ENCODE results near the gene KCNC2. TPM values are rescaled to one million over a fixed set of nuclear protein-coding genes. Genes with fewer than 3 reads are reported as not detected.
A peak's percentile ranks its signal among the peaks of the same experiment; 100 is the strongest.

KCNC2 gene
- total and polyA plus RNA-seq, 2 donors (not counting 3 experiments of a cell fraction or from before 2014, with no cell fraction given), result not detected

DNA sequence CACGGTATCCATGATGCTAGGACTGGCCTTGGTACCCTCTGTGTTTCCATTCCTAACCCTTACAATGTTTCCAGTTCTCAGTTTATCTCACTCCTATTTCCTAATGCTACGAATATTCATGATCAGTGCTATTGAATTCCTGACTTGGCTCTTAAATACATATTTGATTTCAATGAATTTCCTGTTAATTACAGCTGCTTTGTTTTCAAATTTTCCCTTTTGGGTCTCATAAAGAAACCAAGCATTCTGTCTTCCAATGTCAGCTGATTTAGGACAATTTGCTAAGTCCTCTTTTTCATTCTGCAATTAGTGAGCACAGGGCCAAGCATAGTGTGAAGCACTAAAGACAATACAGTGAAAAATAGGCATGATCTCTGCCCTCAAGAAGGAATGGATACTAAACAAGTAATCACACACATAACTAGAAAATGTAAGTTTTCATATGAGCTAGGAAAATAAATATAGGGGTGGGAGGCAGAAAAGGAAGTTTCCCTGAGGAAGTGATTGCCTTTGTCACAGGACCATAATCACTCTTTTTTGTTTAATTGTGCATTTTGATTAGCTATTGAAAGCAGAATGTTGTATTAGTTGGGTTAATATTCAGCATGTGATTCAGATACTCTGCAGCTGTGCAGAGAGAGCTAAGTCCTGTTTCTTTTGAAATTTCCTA, 88.5 kb downstream of the KCNC2 start:
- H3K79me2 ChIP-seq (ENCODE audit: control insufficient read depth, insufficient read depth, low read length), result no peaks in the 10 kb centered on the region
- CTCF ChIA-PET, result interaction anchor here (1.3 kb wide), 1 partner anchor 11 kb away, joined by 4 read pairs; no protein-coding TSS in a partner anchor

DNA sequence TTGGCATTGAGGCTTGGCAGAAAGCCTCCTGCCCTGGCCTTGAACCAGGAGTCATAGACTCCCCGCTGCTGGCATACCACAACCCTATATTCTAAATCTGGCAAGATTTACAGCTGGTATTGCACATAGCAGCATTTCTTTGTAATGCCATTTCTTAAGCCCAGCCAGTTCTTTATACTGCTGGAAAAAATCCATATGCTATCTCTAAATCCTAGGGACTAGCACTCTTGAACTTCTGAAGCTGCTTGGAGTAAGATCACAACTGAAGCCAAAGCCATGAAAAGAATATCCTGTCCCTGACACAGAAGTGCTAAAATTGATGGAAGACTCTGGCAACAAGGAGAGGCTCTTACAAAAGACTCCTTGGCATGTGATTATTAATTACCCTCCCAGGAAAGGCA, 89.3 kb downstream of the KCNC2 start:
- CTCF ChIA-PET, result no interaction called here
- intact Hi-C loops (cut with micrococcal nuclease) (no loop called here), dilution Hi-C loops (cut with MboI; ENCODE audit: extremely low pct_ligation_motif_present, low sequenced_read_pairs) (no loop called here)
- no peaks in the 10 kb centered on the region for H3K9me1 ChIP-seq (replicated peaks; ENCODE audit: control insufficient read depth, extremely low read depth, insufficient read depth, low read length)
- DNase-seq (ENCODE audit: low read depth, low spot score), result peak; percentile 2
- peaks cover 0 to 1% of the 10 kb centered on the region in 2 experiments for H3K27me3 ChIP-seq (ENCODE audit: control insufficient read depth in 2 of 2, insufficient read depth in 2 of 2, low read length in 2 of 2)
- no peak overlapping the region for H3K27ac ChIP-seq (ENCODE audit: insufficient read depth, low read depth, low read length)
- H3K36me3 ChIP-seq (ENCODE audit: control insufficient read depth in 2 of 2, extremely low read depth in 1 of 2, insufficient read depth in 2 of 2, low read length in 2 of 2), result no peaks in the 10 kb centered on the region
- FAIRE-seq, result no peak
- H3K4me3 ChIP-seq (replicated peaks in 1 of 3; ENCODE audit: insufficient read depth in 1 of 3, low read depth in 1 of 3, low read length in 3 of 3), result no peak overlapping the region
- H3K4me2 ChIP-seq (ENCODE audit: insufficient read depth, low read length), result no peak overlapping the region
- no peaks in the 10 kb centered on the region for H3K4me1 ChIP-seq (ENCODE audit: control insufficient read depth, extremely low read depth, insufficient read depth, low read length)
- POLR2A ChIA-PET, result no interaction called here
- no peaks in the 10 kb centered on the region for H3K79me2 ChIP-seq (ENCODE audit: control insufficient read depth, insufficient read depth, low read length)
- H4K20me1 ChIP-seq (replicated peaks; ENCODE audit: control insufficient read depth, extremely low read depth, insufficient read depth, low read length), result no peaks in the 10 kb centered on the region
- H3K9me3 ChIP-seq (replicated peaks; ENCODE audit: control insufficient read depth, insufficient read depth, low read length), result no peaks in the 10 kb centered on the region
- no TSS peak for BruUV-seq (replicated peaks)
- no peak overlapping the region for H2AFZ ChIP-seq (ENCODE audit: low read depth, low read length)
- H3K9ac ChIP-seq (replicated peaks; ENCODE audit: extremely low read depth, insufficient read depth, low read length), result no peak overlapping the region
- no peak for TF ChIP-seq GATA2 (IDR thresholded peaks at IDR 0.05; ENCODE audit: insufficient read depth, insufficient read length, low read depth, low read length)
- TF ChIP-seq EZH2 (IDR thresholded peaks at IDR 0.05; ENCODE audit: borderline replicate concordance, low read depth, low read length, severe bottlenecking), result no peak
- no peak for TF ChIP-seq JUN (IDR thresholded peaks at IDR 0.05; ENCODE audit: borderline replicate concordance, insufficient read depth, insufficient read length, low read depth)
- TF ChIP-seq POLR2A (IDR thresholded peaks at IDR 0.05; ENCODE audit: low read depth, low read length), result no peak
- TF ChIP-seq POLR2AphosphoS5 (IDR thresholded peaks at IDR 0.05; ENCODE audit: insufficient read depth, low read depth, low read length), result no peak
- TF ChIP-seq, protein P1, sequence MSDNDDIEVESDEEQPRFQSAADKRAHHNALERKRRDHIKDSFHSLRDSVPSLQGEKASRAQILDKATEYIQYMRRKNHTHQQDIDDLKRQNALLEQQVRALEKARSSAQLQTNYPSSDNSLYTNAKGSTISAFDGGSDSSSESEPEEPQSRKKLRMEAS (IDR thresholded peaks at IDR 0.05; ENCODE audit: insufficient read depth, insufficient read length), result no peak
- no peak for TF ChIP-seq FOS (IDR thresholded peaks at IDR 0.05; ENCODE audit: borderline replicate concordance, insufficient read depth, low read length)
- TF ChIP-seq, protein P2, sequence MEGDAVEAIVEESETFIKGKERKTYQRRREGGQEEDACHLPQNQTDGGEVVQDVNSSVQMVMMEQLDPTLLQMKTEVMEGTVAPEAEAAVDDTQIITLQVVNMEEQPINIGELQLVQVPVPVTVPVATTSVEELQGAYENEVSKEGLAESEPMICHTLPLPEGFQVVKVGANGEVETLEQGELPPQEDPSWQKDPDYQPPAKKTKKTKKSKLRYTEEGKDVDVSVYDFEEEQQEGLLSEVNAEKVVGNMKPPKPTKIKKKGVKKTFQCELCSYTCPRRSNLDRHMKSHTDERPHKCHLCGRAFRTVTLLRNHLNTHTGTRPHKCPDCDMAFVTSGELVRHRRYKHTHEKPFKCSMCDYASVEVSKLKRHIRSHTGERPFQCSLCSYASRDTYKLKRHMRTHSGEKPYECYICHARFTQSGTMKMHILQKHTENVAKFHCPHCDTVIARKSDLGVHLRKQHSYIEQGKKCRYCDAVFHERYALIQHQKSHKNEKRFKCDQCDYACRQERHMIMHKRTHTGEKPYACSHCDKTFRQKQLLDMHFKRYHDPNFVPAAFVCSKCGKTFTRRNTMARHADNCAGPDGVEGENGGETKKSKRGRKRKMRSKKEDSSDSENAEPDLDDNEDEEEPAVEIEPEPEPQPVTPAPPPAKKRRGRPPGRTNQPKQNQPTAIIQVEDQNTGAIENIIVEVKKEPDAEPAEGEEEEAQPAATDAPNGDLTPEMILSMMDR (IDR thresholded peaks at IDR 0.05; ENCODE audit: extremely low read depth in 1 of 2, insufficient read depth in 1 of 2, low read depth in 1 of 2, low read length in 2 of 2), result no peak
- no peak for TF ChIP-seq MYC (IDR thresholded peaks at IDR 0.05; ENCODE audit: low read depth, low read length)

More for the DNA sequence above, 88.5 kb downstream of the KCNC2 start:
- H2AFZ ChIP-seq (ENCODE audit: low read depth, low read length), result no peak overlapping the region
- H4K20me1 ChIP-seq (replicated peaks; ENCODE audit: control insufficient read depth, extremely low read depth, insufficient read depth, low read length), result no peaks in the 10 kb centered on the region
- dilution Hi-C loops (cut with MboI; ENCODE audit: extremely low pct_ligation_motif_present, low sequenced_read_pairs), result no loop called here
- no peak overlapping the region for H3K4me3 ChIP-seq (replicated peaks in 1 of 3; ENCODE audit: insufficient read depth in 1 of 3, low read depth in 1 of 3, low read length in 3 of 3)
- intact Hi-C loops (cut with micrococcal nuclease), result no loop called here
- H3K27me3 ChIP-seq (ENCODE audit: control insufficient read depth in 2 of 2, insufficient read depth in 2 of 2, low read length in 2 of 2), result peaks cover 0 to 1% of the 10 kb centered on the region in 2 experiments
- no peaks in the 10 kb centered on the region for H3K4me1 ChIP-seq (ENCODE audit: control insufficient read depth, extremely low read depth, insufficient read depth, low read length)
- H3K9ac ChIP-seq (replicated peaks; ENCODE audit: extremely low read depth, insufficient read depth, low read length), result no peak overlapping the region
- no peaks in the 10 kb centered on the region for H3K9me1 ChIP-seq (replicated peaks; ENCODE audit: control insufficient read depth, extremely low read depth, insufficient read depth, low read length)
- no peak overlapping the region for H3K4me2 ChIP-seq (ENCODE audit: insufficient read depth, low read length)
- H3K9me3 ChIP-seq (replicated peaks; ENCODE audit: control insufficient read depth, insufficient read depth, low read length), result no peaks in the 10 kb centered on the region
- no peak for TF ChIP-seq POLR2A (IDR thresholded peaks at IDR 0.05; ENCODE audit: low read depth, low read length)
- no peaks in the 10 kb centered on the region for H3K36me3 ChIP-seq (ENCODE audit: control insufficient read depth in 2 of 2, extremely low read depth in 1 of 2, insufficient read depth in 2 of 2, low read length in 2 of 2)
- FAIRE-seq (no peak), DNase-seq (ENCODE audit: low read depth, low spot score) (no peak)
- no TSS peak for BruUV-seq (replicated peaks)
- POLR2A ChIA-PET, result no interaction called here
- no peak overlapping the region for H3K27ac ChIP-seq (ENCODE audit: insufficient read depth, low read depth, low read length)

Measured in endothelial cell of umbilical vein (primary cell).